Hematopoietic multipotent progenitor cell treated with erythropoietin and hydrocortisone succinate and interleukin-3 and kit ligand, for 6 days (in vitro differentiated cells): ENCODE results near the gene OCRL.
A peak's percentile ranks its signal among the peaks of the same experiment; 100 is the strongest.

Source experiments
- DNase-seq: peaks from one replicate; pipeline ENCODE4 v3.0.0-alpha.2; 2015

Gene OCRL

GRCh38 chrX:129590596-129590995, 50.5 kb downstream of the OCRL start:
- DNase-seq: no peak

GRCh38 chrX:129593137-129593536, 53.1 kb downstream of the OCRL start:
- peak; percentile 13 for DNase-seq

- DNase-seq: no peak
Observed at GRCh38 chrX:129594781-129595180, 54.7 kb downstream of the OCRL start.

GRCh38 chrX:129596077-129596476, 56.0 kb downstream of the OCRL start:
- DNase-seq: no peak

- DNase-seq: no peak
Observed at GRCh38 chrX:129597905-129598304, 57.8 kb downstream of the OCRL start.

- no peak for DNase-seq
Observed at GRCh38 chrX:129599499-129599898, 59.4 kb downstream of the OCRL start.

- no peak for DNase-seq
Observed at GRCh38 chrX:129599996-129600395, 59.9 kb downstream of the OCRL start.

GRCh38 chrX:129600981-129601424, 60.9 kb downstream of the OCRL start:
- DNase-seq: peak; percentile 63

GRCh38 chrX:129606918-129607317, 66.9 kb downstream of the OCRL start:
- peak; percentile 74 for DNase-seq

- no peak for DNase-seq
Observed at GRCh38 chrX:129608496-129608895, 68.4 kb downstream of the OCRL start.

- peak; percentile 27 for DNase-seq
Observed at GRCh38 chrX:129609395-129609794, 69.3 kb downstream of the OCRL start.

- DNase-seq: no peak
Observed at GRCh38 chrX:129612396-129612795, 72.3 kb downstream of the OCRL start.

- DNase-seq: no peak
Observed at GRCh38 chrX:129613596-129613995, 73.5 kb downstream of the OCRL start.

- peak; percentile 22 for DNase-seq
Observed at GRCh38 chrX:129614481-129615255, 74.6 kb downstream of the OCRL start.

- DNase-seq: no peak
Observed at GRCh38 chrX:129617420-129617819, 77.4 kb downstream of the OCRL start.

- peak; percentile 78 for DNase-seq
Observed at GRCh38 chrX:129618997-129619396, 78.9 kb downstream of the OCRL start.

- DNase-seq: no peak
Observed at GRCh38 chrX:129622757-129623301, 82.8 kb downstream of the OCRL start.

- DNase-seq: no peak
Observed at GRCh38 chrX:129626026-129626425, 86.0 kb downstream of the OCRL start.

- no peak for DNase-seq
Observed at GRCh38 chrX:129629837-129630236, 89.8 kb downstream of the OCRL start.

GRCh38 chrX:129631849-129632248, 91.8 kb downstream of the OCRL start:
- no peak for DNase-seq

GRCh38 chrX:129632443-129632842, 92.4 kb downstream of the OCRL start:
- DNase-seq: peak; percentile 16

- no peak for DNase-seq
Observed at GRCh38 chrX:129634541-129634940, 94.5 kb downstream of the OCRL start.

- no peak for DNase-seq
Observed at GRCh38 chrX:129636175-129636681, 96.2 kb downstream of the OCRL start.
